Mucosa of gallbladder (tissue), 1 donor: ENCODE results near the gene PHF21A. TPM values are rescaled to one million over a fixed set of nuclear protein-coding genes. Genes with fewer than 3 reads are reported as not detected.
"Not testable (repeated sequence)": the region's sequence is repeated elsewhere in the genome, so short reads cannot be mapped to it uniquely, and the experiment has no call there.

Experiments
- DNase-seq: peaks from one replicate; pipeline ENCODE4 v3.0.0-alpha.2; 2020; ENCODE audit warnings: low spot score
- total RNA-seq: library from RNA; stranded (reverse); gene quantifications from one replicate; pipeline ENCODE4 v1.2.1, GENCODE V29; 2021
- donor health status: DM: no; HTN: no; CAD: no.

PHF21A gene
- total RNA-seq, 1 donor from 2014 or later, result 43.8 TPM

GRCh38 chr11:45921561-45922424 lies 199.5 kb downstream of the PHF21A start:
- no peak for DNase-seq

DNA sequence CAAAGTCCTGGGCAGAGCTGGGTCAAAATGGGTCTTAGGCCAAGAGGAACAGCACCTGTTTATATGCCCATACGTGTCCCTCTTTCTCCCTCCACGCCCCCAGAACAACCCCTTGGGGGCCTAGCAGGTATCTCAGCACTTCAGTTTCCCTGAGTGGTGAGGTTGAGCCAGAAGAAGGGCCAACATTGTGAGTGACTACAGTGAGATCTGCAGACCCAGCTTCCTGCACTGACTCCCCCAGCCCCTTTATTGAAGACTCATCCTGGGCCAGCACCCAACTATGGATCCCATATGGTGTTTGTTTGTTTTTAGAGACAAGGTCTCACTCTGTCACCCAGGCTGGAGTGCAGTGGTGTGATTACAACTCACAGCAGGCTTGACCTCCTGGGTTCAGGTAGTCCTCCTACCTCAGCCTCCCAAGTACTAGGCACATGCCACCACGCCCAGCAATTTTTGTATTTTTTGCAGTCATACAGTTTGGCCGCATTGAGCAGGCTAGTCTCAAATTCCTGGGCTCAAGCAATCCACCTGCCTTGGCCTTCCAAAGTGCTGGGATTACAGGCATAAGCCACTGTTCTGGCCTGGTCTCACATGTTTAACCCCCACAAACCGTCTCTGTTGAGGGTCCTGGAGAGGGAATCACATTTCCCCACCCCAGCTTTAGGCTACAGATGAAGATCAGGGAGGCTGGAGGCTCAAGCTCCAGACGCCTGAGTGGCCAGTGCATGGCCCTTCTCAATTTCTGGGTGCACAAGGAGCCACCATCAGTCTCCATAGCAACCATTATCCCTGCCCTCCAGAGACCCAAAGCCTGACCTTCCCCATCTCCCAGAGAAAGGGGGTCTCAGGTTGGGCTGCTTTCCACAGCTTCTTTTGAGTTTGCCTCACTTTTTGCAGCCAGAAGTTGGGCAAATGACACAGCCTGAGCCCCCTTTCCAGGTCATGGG lies 200.4 kb downstream of the PHF21A start:
- no peak for DNase-seq

DNA sequence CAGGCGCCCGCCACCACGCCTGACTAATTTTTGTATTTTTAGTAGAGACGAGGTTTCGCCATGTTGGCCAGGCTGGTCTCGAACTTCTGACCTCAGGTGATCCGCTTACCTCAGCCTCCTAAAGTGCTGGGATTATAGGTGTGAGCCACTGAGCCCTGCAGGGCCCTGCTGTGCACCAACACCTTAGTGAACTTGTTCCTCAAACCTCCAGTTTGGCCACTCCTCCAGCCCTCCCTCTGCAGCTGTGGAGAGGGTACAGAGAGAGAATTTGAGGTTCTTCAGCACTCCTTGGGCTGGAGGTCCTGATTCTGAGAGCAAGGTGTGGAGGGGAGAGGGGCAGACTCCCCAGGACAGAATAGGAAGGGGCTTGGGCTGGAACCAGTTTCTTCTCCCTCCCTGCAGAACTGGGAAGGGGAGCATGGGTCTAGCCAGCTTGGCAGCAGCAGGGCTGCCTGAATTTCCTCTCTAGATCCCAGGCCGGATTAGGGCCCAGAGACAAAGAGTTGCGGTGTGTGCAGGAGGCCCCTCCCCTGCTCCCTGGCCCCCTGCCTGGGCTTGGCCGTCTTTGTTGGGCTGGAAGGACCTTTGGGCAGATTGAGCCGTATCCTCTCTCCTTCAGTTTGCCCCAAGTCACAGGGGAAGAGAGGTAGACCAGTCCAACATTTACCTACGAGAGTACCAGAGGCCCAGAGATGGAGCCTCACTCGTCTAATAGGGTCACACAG lies 201.3 kb downstream of the PHF21A start:
- DNase-seq, result no peak

- DNase-seq, result no peak
Observed at GRCh38 chr11:45918962-45919675, 202.1 kb downstream of the PHF21A start.

DNA sequence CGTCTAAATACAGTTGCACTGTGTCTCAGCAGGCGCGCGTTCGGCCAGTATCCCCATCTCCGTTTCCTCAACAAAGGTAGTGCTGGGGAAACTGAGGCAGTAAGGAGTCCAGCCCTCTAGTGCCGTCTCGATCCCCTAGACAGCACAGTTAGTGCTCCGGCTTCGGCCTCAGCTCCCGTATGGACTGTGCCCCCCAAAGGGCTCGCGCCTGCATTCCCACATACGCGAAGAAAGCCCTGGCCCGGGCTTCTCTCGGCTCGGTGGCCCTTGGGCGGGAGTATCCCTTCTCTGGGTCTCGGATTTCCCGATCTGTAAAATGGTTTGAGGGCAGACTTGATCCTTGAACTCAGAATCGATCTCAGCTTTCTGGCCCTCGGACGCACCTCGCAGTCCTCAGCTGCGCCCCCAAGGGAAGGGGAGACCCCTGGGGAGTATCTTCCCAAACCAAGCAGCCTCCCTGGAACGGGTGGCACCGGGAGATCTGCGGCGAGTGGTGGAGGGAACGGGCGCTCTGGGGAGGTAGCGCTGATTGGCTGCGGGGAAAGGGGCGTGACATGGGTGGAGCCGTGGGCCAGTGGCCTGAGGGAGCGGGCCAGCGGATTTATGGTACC lies 202.8 kb downstream of the PHF21A start:
- peak; percentile 77 for DNase-seq

DNA sequence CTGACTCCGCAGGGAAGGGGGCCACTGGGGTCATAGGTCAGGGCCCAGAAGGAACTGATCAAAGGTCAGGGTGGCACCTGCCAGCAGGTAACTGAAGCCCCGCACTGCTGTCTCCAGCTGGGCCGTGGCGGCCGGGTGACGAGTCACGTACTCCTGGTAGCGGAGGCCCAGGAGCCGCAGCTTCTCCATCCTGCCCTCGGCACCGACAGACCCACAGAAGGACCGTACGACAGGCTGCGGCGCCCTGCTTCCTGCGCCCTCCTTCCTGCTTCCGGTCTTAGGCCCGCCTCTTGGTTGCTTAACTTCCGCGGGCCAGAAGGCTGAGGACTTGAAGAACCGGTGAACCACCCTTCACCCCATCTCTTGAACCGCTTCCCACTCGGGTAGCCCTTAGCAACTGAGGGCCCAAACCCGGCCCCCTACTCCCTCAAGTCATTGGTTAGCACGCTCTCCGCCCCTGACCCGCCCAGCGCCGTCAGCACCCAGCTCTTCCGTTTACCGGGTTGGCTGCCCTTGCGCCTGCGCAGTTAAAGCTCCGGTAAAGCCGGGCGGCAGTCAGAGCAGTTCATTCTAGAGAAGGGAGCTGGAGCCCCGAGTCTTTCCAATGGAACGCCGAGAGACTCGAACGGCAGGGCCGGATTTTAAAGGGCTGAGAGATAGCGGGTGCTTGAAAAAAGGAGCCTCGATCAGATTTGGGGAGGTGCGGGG lies 203.5 kb downstream of the PHF21A start, which contains the start of gene PEX16:
TSS of gene PEX16 (minus strand) at position 255 of the 708 bp plus-strand sequence. CDS start at position 189, 66 bp downstream.
- peak; percentile 98 for DNase-seq

GRCh38 chr11:45917286-45917622 lies 204.0 kb downstream of the PHF21A start:
- DNase-seq, result no peak

GRCh38 chr11:45915446-45915845 lies 205.8 kb downstream of the PHF21A start:
- no peak for DNase-seq

- no peak for DNase-seq
Observed at GRCh38 chr11:45913942-45914635, 207.2 kb downstream of the PHF21A start.

GRCh38 chr11:45913514-45913913 lies 207.7 kb downstream of the PHF21A start:
- no peak for DNase-seq

- DNase-seq, result no peak
Observed at GRCh38 chr11:45910623-45911022, 210.6 kb downstream of the PHF21A start.

- DNase-seq, result no peak
Observed at GRCh38 chr11:45909594-45910475, 211.4 kb downstream of the PHF21A start.

GRCh38 chr11:45907911-45908370 lies 213.3 kb downstream of the PHF21A start:
- no peak for DNase-seq

- DNase-seq, result no peak
Observed at GRCh38 chr11:45906965-45907611, 214.2 kb downstream of the PHF21A start, which contains the start of gene FREY1. TSS of gene FREY1 (minus strand) at chr11:45907271. CDS start at chr11:45907245, 26 bp downstream.

GRCh38 chr11:45906096-45906682 lies 215.1 kb downstream of the PHF21A start:
- DNase-seq, result no peak

GRCh38 chr11:45905576-45905975 lies 215.7 kb downstream of the PHF21A start:
- DNase-seq, result not testable (repeated sequence)

- no peak for DNase-seq
Observed at GRCh38 chr11:45905095-45905494, 216.2 kb downstream of the PHF21A start.
